Amniotic epithelial cell (primary cell): Measurements from ENCODE around the gene OR2H2.

Source experiments
- DNase-seq: peaks from one replicate; pipeline ENCODE4 v3.0.0-alpha.2; 2010; ENCODE audit warnings: low read depth

OR2H2 gene

GRCh38 chr6:29629571-29629970 lies 44.6 kb downstream of the OR2H2 start:
- no peak for DNase-seq

- no peak for DNase-seq
Measured at GRCh38 chr6:29630315-29630714, 45.4 kb downstream of the OR2H2 start.

DNA sequence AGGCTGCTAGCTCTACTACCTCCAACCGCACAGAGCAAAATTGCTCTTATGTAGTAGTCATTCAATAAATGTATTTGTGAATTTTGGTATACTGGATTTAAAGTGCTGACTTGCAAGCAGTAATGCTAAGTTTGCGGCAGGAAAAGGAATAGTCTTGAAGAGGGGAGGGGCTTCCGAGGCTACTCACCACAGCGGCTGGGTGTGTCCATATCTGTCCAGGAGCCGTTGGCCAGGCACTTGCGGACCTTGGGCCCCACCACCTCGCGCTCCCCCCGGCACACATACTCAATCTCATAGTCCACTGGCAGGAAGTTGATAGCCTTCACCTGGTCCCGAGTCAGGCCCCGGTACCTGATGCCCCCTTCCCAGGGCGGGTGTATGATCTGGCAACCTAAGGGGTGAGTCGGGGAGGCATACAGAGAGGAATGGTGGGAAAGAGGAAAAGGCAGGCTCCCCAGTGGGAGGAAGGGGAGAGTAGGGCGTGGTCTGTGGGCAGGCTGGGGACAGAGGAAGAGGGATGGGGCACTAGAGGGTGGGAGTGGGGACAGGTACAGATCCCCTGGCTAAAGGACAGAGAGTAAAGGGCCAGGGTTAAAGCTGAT lies 46.4 kb downstream of the OR2H2 start:
- DNase-seq, result peak; percentile 23

- peak; percentile 61 for DNase-seq
Measured at GRCh38 chr6:29631860-29632731, 47.2 kb downstream of the OR2H2 start.

DNA sequence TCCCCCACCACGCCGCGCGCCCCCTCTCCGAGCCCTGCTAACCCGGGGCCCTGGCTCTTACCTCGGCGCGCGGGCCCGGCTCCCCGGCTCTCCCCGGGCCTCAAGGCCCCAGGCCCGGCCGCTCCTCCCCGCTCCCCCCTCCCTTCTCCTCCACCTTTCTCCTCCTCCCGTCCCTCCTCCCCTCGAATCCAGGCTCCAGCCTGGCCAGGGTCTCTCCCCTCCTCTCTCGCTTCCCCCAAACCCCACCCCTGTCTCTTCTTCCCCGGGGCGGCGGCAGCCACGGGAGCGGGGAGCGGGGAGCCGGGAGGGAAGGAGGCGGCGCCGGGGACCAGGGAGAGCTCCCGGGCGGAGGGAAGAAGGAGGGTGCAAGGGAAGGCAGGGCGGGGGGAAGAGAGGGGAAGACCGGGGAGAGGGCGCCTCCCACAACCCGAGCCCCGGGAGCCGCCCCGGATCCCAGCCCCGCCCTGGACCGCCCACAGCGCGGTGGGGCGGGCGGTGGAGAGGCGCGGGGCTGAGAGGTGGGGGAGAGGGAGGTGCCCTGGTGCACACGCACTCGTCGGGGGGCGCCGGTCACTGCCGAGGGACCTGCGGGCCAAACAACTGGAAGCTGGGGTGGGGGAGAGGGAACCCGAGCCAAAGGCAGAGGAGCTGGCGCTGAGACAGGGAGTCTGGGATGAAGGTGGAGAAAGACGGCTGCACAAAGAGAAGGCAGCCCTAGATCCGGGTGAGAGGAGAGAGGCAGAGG lies 48.0 kb downstream of the OR2H2 start, which contains the start of gene GABBR1:
TSS of gene GABBR1 (minus strand) at position 395 of the 745 bp plus-strand sequence. CDS start 798 bp downstream, outside the sequence.
- peak; percentile 83 for DNase-seq

- DNase-seq, result peak; percentile 6
Measured at GRCh38 chr6:29633534-29633905, 48.6 kb downstream of the OR2H2 start.

GRCh38 chr6:29637247-29637646 lies 52.3 kb downstream of the OR2H2 start:
- no peak for DNase-seq
